Liver (tissue), 9 donors: ENCODE measurements around the gene B3GALT2. TPM values are rescaled to one million over a fixed set of nuclear protein-coding genes. Genes with fewer than 3 reads are reported as not detected.

Experiments used
- DNase-seq: peaks from one replicate; pipeline ENCODE4 v3.0.0-alpha.2; 2017; ENCODE audit warnings: low spot score
- H3K27ac ChIP-seq, 2 donors: one replicate each; pipeline ENCODE4 v1.7.0; 2013; ENCODE audit warnings: inconsistent platforms in 2 of 2, low read length in 2 of 2, control low read depth in 1 of 2, low read depth in 1 of 2, mild to moderate bottlenecking in 1 of 2
- H3K27me3 ChIP-seq, 4 donors: one replicate each; pipeline versions ENCODE4 v1.6.1 to v1.7.0; 2013; ENCODE audit warnings: low read length in 3 of 4, inconsistent platforms in 1 of 4, mild to moderate bottlenecking in 1 of 4, moderate library complexity in 1 of 4; ENCODE audit not compliant: control insufficient read depth in 4 of 4, insufficient read depth in 4 of 4
- H3K36me3 ChIP-seq, 4 donors: one replicate each; pipeline versions ENCODE4 v1.6.1 to v1.7.0; 2013; ENCODE audit warnings: low read length in 3 of 4, mild to moderate bottlenecking in 3 of 4, low read depth in 1 of 4, moderate library complexity in 1 of 4; ENCODE audit not compliant: control insufficient read depth in 4 of 4, insufficient read depth in 3 of 4
- H3K4me1 ChIP-seq, 4 donors: one replicate each; pipeline versions ENCODE4 v1.6.1 to v1.7.0; 2013; ENCODE audit warnings: low read length in 3 of 4, mild to moderate bottlenecking in 3 of 4, moderate library complexity in 1 of 4; ENCODE audit not compliant: control insufficient read depth in 4 of 4, insufficient read depth in 4 of 4
- H3K4me3 ChIP-seq, 3 donors: one replicate each; pipeline versions ENCODE4 v1.6.1 to v1.7.0; 2013; ENCODE audit warnings: low read length in 3 of 3, control low read depth in 1 of 3, low read depth in 1 of 3, mild to moderate bottlenecking in 1 of 3
- H3K9ac ChIP-seq, 2 donors: one replicate each; pipeline ENCODE4 v1.7.0; 2013; ENCODE audit warnings: low read length in 2 of 2, mild to moderate bottlenecking in 2 of 2, moderate library complexity in 2 of 2, control low read depth in 1 of 2, low read depth in 1 of 2
- H3K9me3 ChIP-seq, 4 donors: one replicate each; pipeline versions ENCODE4 v1.6.1 to v1.7.0; 2013; ENCODE audit warnings: low read length in 3 of 4; ENCODE audit not compliant: control insufficient read depth in 4 of 4
- EGR1 ChIP-seq, 2 donors: IDR thresholded peaks; 2 replicates each; pipeline ENCODE4 v1.6.1; 2016 to 2018; ENCODE audit warnings: antibody characterized with exemption in 2 of 2, low read depth in 2 of 2
- FOXA1 ChIP-seq: IDR thresholded peaks from 2 replicates; pipeline ENCODE4 v1.6.1; 2016; ENCODE audit warnings: antibody characterized with exemption
- FOXA2 ChIP-seq: IDR thresholded peaks from 2 replicates; pipeline ENCODE4 v1.6.1; 2016; ENCODE audit warnings: antibody characterized with exemption
- GABPA ChIP-seq, 2 donors: IDR thresholded peaks in 1 of 2; conservative IDR thresholded peaks in 1 of 2; 2 replicates each; pipeline ENCODE4 v1.6.1; 2016; ENCODE audit warnings: antibody characterized with exemption in 2 of 2, mild to moderate bottlenecking in 1 of 2, moderate library complexity in 1 of 2
- HNF4A ChIP-seq, 2 donors: conservative IDR thresholded peaks; 2 replicates each; pipeline ENCODE4 v1.6.1; 2016; ENCODE audit warnings: antibody characterized with exemption in 2 of 2, mild to moderate bottlenecking in 2 of 2
- HNF4G ChIP-seq: IDR thresholded peaks from 2 replicates; pipeline ENCODE4 v1.6.1; 2016; ENCODE audit warnings: antibody characterized with exemption
- JUND ChIP-seq, 2 donors: IDR thresholded peaks; 2 replicates each; pipeline ENCODE4 v1.6.1; 2016; ENCODE audit warnings: antibody characterized with exemption in 2 of 2
- NR2F2 ChIP-seq: IDR thresholded peaks from 2 replicates; pipeline ENCODE4 v1.6.1; 2016; ENCODE audit warnings: antibody characterized with exemption
- RAD21 ChIP-seq, 2 donors: IDR thresholded peaks; 2 replicates each; pipeline ENCODE4 v1.6.1; 2016; ENCODE audit warnings: antibody characterized with exemption in 2 of 2, mild to moderate bottlenecking in 2 of 2
- RXRA ChIP-seq, 2 donors: IDR thresholded peaks; 2 replicates each; pipeline ENCODE4 v1.6.1; 2017 to 2018; ENCODE audit warnings: antibody characterized with exemption in 2 of 2, mild to moderate bottlenecking in 1 of 2
- SP1 ChIP-seq: IDR thresholded peaks from 2 replicates; pipeline ENCODE4 v1.6.1; 2018; ENCODE audit warnings: antibody characterized with exemption, mild to moderate bottlenecking
- TAF1 ChIP-seq: conservative IDR thresholded peaks from 2 replicates; pipeline ENCODE4 v1.6.1; 2016; ENCODE audit warnings: antibody characterized with exemption, mild to moderate bottlenecking
- YY1 ChIP-seq: IDR thresholded peaks from 2 replicates; pipeline ENCODE4 v1.6.1; 2016; ENCODE audit warnings: antibody characterized with exemption, mild to moderate bottlenecking
- WGBS: extraction: QIAGEN DNeasy Blood & Tissue Kit; methylation state at CpG from one replicate; pipeline ENCODE4 v1.1.7; 2013; 5-methylcytosine and 5-hydroxymethylcytosine counted together
- polyA plus RNA-seq, 2 donors: library from polyadenylated mRNA; stranded (reverse) in 1 of 2; unstranded in 1 of 2; fragments of 200-250 nt in 1 of 2; fragments of >200 nt in 1 of 2; fragmentation: Nextera tagmentation in 1 of 2; extraction: Ambion mirVana in 1 of 2; gene quantifications; one replicate each; pipeline versions ENCODE4 v1.2.1 to v1.2.3, GENCODE V29; 2013 to 2015
- total RNA-seq, 2 donors: library from RNA; depleted of rRNA; stranded (reverse); fragments of >200 nt; gene quantifications; one replicate each; pipeline ENCODE4 v1.2.3, GENCODE V29; 2014
- TF ChIP-seq, protein P1 (sequence below): IDR thresholded peaks from 2 replicates; pipeline ENCODE4 v1.6.1; 2016; ENCODE audit warnings: antibody characterized with exemption, mild to moderate bottlenecking
- TF ChIP-seq, protein P2 (sequence below): fragments of 150-350 bp; IDR thresholded peaks from 2 replicates; pipeline ENCODE4 v1.5.1; 2017; ENCODE audit warnings: improper control_type of control experiment, low read depth, low read length; ENCODE audit not compliant: missing input control
- TF ChIP-seq, protein P3 (sequence below): IDR thresholded peaks from 2 replicates; pipeline ENCODE4 v1.6.1; 2016; ENCODE audit warnings: antibody characterized with exemption
- TF ChIP-seq, protein P4 (sequence below): IDR thresholded peaks from 2 replicates; pipeline ENCODE4 v1.6.1; 2016; ENCODE audit warnings: antibody characterized with exemption
- TF ChIP-seq, protein P5 (sequence below): IDR thresholded peaks from 2 replicates; pipeline ENCODE4 v1.6.1; 2016; ENCODE audit warnings: antibody characterized with exemption
- donor health status: healthy.
- donor health status: healthy.
- donor health status: healthy.
- donor health status: healthy.
- donor health status: healthy.

The B3GALT2 gene
- total and polyA plus RNA-seq, 4 donors, result 0.10 to 1.9 (median 0.35) TPM

DNA sequence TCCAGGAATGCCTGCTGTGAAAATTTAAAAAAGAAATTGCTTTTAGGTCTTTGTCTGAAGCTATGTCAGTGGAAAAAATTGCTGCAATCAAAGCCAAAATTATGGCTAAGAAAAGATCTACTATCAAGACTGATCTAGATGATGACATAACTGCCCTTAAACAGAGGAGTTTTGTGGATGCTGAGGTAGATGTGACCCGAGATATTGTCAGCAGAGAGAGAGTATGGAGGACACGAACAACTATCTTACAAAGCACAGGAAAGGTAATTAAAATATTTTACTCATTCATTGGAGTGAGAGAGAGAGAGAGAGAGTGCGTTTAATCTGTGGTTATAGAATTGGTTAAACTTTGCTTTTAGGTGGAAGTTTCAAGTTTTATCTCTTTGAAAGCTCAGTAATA lies 44.6 kb downstream of the B3GALT2 start:
- Histone ChIP-seq H3K36me3 (peaks cover 2 to 36% (median 22%) of the 10 kb centered on the region in 4 donors), H3K9me3 (no peaks in the 10 kb centered on the region), H3K4me1 (no peaks in the 10 kb centered on the region), H3K4me3 (no peak overlapping the region), H3K27ac (no peak overlapping the region), H3K27me3 (no peaks in the 10 kb centered on the region), H3K9ac (no peak overlapping the region)
- TF ChIP-seq RAD21 (IDR thresholded peaks at IDR 0.05), result no peak
- DNase-seq, result no peak
- 93% methylated on average over 3 of the region's 3 CpGs for WGBS

DNA sequence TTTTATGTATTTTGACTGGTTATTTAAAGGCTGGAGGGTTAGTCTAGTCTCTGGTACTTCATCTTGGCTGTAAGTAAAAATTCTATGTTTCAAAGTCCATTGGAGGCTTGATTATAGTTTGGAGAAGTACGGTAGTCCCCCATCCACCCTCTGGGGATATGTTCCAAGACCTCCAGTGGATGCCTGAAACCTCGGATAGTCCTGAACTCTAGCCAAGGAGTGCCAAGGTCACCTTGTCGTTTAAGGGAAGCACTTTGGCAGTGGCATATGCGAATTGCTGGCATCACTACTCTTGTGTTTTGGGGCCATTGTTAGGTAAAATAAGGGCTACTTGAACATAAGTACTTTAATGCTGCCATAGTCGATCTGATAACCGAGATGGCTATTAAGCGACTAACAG lies 46.2 kb downstream of the B3GALT2 start:
- 73% methylated on average over 7 of the region's 7 CpGs for WGBS
- no peak for TF ChIP-seq RXRA (IDR thresholded peaks at IDR 0.05)
- TF ChIP-seq EGR1 (IDR thresholded peaks at IDR 0.05; ENCODE audit: low read depth in 2 of 2), result no peak
- Histone ChIP-seq H3K36me3 (peaks cover 0 to 32% (median 27%) of the 10 kb centered on the region in 4 donors), H3K4me1 (no peaks in the 10 kb centered on the region), H3K9me3 (no peaks in the 10 kb centered on the region), H3K27ac (no peak overlapping the region), H3K9ac (no peak overlapping the region), H3K27me3 (no peaks in the 10 kb centered on the region), H3K4me3 (no peak overlapping the region)
- no peak for DNase-seq

DNA sequence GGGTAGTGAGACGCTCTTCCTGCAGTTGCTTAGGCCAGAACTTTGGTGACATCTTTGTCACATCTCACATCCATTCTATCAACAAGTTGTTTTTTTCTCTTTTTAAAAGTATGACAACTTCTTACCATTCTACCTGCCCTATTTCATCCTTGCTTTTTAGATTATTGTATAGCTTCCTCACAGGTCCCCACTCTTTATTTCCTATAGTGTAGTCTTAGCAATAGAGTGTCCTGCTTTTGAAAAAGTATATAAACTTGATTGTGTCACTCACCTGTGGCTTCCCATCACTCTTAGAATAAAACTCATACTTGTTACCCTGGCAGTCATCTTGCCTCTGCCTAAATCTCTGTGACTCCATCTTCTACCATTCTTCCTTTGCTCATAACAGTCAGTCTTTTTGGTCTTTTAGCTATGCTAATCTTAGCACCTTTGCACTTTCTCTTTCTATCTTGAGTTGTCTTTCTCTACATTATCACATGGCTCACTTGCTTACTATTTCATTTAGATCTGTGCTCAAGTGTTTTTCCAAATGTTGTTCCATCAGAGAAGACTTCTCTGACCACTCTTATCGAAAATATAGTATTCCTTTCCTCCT lies 55.0 kb downstream of the B3GALT2 start:
- Histone ChIP-seq H3K9me3 (no peaks in the 10 kb centered on the region), H3K36me3 (peaks cover 6 to 34% (median 30%) of the 10 kb centered on the region in 4 donors), H3K27ac (no peak overlapping the region), H3K9ac (no peak overlapping the region), H3K27me3 (no peaks in the 10 kb centered on the region), H3K4me3 (no peak overlapping the region), H3K4me1 (no peaks in the 10 kb centered on the region)
- 95% methylated on average over 2 of the region's 2 CpGs for WGBS
- TF ChIP-seq RXRA (IDR thresholded peaks at IDR 0.05) (no peak), HNF4A (conservative IDR thresholded peaks at IDR 0.05) (no peak), FOXA1 (no peak), FOXA2 (no peak), GABPA (IDR thresholded peaks at IDR 0.05 in 1 of 2, conservative IDR thresholded peaks at IDR 0.05 in 1 of 2) (no peak), RAD21 (IDR thresholded peaks at IDR 0.05) (no peak), JUND (IDR thresholded peaks at IDR 0.05) (no peak), EGR1 (IDR thresholded peaks at IDR 0.05; ENCODE audit: low read depth in 2 of 2) (no peak), NR2F2 (no peak), SP1 (no peak), TAF1 (no peak), HNF4G (no peak), YY1 (no peak)
- TF ChIP-seq, protein P1, sequence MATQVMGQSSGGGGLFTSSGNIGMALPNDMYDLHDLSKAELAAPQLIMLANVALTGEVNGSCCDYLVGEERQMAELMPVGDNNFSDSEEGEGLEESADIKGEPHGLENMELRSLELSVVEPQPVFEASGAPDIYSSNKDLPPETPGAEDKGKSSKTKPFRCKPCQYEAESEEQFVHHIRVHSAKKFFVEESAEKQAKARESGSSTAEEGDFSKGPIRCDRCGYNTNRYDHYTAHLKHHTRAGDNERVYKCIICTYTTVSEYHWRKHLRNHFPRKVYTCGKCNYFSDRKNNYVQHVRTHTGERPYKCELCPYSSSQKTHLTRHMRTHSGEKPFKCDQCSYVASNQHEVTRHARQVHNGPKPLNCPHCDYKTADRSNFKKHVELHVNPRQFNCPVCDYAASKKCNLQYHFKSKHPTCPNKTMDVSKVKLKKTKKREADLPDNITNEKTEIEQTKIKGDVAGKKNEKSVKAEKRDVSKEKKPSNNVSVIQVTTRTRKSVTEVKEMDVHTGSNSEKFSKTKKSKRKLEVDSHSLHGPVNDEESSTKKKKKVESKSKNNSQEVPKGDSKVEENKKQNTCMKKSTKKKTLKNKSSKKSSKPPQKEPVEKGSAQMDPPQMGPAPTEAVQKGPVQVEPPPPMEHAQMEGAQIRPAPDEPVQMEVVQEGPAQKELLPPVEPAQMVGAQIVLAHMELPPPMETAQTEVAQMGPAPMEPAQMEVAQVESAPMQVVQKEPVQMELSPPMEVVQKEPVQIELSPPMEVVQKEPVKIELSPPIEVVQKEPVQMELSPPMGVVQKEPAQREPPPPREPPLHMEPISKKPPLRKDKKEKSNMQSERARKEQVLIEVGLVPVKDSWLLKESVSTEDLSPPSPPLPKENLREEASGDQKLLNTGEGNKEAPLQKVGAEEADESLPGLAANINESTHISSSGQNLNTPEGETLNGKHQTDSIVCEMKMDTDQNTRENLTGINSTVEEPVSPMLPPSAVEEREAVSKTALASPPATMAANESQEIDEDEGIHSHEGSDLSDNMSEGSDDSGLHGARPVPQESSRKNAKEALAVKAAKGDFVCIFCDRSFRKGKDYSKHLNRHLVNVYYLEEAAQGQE, result no peak
- TF ChIP-seq, protein P2, sequence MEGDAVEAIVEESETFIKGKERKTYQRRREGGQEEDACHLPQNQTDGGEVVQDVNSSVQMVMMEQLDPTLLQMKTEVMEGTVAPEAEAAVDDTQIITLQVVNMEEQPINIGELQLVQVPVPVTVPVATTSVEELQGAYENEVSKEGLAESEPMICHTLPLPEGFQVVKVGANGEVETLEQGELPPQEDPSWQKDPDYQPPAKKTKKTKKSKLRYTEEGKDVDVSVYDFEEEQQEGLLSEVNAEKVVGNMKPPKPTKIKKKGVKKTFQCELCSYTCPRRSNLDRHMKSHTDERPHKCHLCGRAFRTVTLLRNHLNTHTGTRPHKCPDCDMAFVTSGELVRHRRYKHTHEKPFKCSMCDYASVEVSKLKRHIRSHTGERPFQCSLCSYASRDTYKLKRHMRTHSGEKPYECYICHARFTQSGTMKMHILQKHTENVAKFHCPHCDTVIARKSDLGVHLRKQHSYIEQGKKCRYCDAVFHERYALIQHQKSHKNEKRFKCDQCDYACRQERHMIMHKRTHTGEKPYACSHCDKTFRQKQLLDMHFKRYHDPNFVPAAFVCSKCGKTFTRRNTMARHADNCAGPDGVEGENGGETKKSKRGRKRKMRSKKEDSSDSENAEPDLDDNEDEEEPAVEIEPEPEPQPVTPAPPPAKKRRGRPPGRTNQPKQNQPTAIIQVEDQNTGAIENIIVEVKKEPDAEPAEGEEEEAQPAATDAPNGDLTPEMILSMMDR, result no peak
- TF ChIP-seq, protein P3, sequence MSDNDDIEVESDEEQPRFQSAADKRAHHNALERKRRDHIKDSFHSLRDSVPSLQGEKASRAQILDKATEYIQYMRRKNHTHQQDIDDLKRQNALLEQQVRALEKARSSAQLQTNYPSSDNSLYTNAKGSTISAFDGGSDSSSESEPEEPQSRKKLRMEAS, result no peak
- TF ChIP-seq, protein P4, sequence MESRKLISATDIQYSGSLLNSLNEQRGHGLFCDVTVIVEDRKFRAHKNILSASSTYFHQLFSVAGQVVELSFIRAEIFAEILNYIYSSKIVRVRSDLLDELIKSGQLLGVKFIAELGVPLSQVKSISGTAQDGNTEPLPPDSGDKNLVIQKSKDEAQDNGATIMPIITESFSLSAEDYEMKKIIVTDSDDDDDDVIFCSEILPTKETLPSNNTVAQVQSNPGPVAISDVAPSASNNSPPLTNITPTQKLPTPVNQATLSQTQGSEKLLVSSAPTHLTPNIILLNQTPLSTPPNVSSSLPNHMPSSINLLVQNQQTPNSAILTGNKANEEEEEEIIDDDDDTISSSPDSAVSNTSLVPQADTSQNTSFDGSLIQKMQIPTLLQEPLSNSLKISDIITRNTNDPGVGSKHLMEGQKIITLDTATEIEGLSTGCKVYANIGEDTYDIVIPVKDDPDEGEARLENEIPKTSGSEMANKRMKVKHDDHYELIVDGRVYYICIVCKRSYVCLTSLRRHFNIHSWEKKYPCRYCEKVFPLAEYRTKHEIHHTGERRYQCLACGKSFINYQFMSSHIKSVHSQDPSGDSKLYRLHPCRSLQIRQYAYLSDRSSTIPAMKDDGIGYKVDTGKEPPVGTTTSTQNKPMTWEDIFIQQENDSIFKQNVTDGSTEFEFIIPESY, result no peak
- TF ChIP-seq, protein P5, sequence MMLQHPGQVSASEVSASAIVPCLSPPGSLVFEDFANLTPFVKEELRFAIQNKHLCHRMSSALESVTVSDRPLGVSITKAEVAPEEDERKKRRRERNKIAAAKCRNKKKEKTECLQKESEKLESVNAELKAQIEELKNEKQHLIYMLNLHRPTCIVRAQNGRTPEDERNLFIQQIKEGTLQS, result no peak
- DNase-seq, result no peak
